AG10803 (cell line): ENCODE data around the gene JCHAIN.

Experiments
- DNase-seq: peaks from one replicate; pipeline ENCODE4 v3.0.0; 2010; ENCODE audit warnings: low read depth
- H3K4me3 ChIP-seq: 2 replicates; pipeline ENCODE4 v1.5.1; 2011; ENCODE audit warnings: mild to moderate bottlenecking, low read length, control low read depth
- CTCF ChIP-seq: conservative IDR thresholded peaks from 2 replicates; pipeline ENCODE4 v1.5.1; 2011; ENCODE audit warnings: mild to moderate bottlenecking, low read length, control low read depth, inconsistent platforms

The JCHAIN gene

GRCh38 chr4:70666369-70666768 lies at the start of gene JCHAIN:
TSS of gene JCHAIN (minus strand) at chr4:70666508. CDS start at chr4:70666490, 18 bp downstream.
- peak; percentile 29 for DNase-seq
- TF ChIP-seq CTCF: no peak
- H3K4me3 ChIP-seq: no peak within 1 kb of the TSS

GRCh38 chr4:70715097-70715496 lies 48.8 kb upstream of the JCHAIN start:
- no peak for TF ChIP-seq CTCF
- DNase-seq: peak; percentile 37
- no peak overlapping the region for H3K4me3 ChIP-seq

GRCh38 chr4:70714079-70714887 lies 48.0 kb upstream of the JCHAIN start:
- H3K4me3 ChIP-seq: no peak overlapping the region
- no peak for TF ChIP-seq CTCF
- peak; percentile 29 for DNase-seq

GRCh38 chr4:70713453-70714078 lies 47.3 kb upstream of the JCHAIN start:
- no peak for DNase-seq
- TF ChIP-seq CTCF: no peak
- no peak overlapping the region for H3K4me3 ChIP-seq

GRCh38 chr4:70712604-70713452 lies 46.5 kb upstream of the JCHAIN start:
- no peak for TF ChIP-seq CTCF
- H3K4me3 ChIP-seq: no peak overlapping the region
- DNase-seq: no peak

GRCh38 chr4:70712150-70712549 lies 45.8 kb upstream of the JCHAIN start:
- H3K4me3 ChIP-seq: no peak overlapping the region

More at GRCh38 chr4:70712150-70712549, 45.8 kb upstream of the JCHAIN start:
- TF ChIP-seq CTCF: no peak
- no peak for DNase-seq
